KMS-11 (cell line): ENCODE results near the gene CSF2RB.

Experiments used
- H2AFZ ChIP-seq: fragments of 200-600 bp; sonication (generic); 2 replicates; pipeline ENCODE4 v1.6.1; 2016; ENCODE audit warnings: antibody characterized with exemption, mixed run types, low read depth
- H3K27ac ChIP-seq: fragments of 200-600 bp; sonication (generic); 2 replicates; pipeline ENCODE4 v1.6.1; 2016; ENCODE audit warnings: mild to moderate bottlenecking, mixed run types
- H3K27me3 ChIP-seq: fragments of 200-600 bp; sonication (generic); 2 replicates; pipeline ENCODE4 v1.6.1; 2017; ENCODE audit warnings: mild to moderate bottlenecking, low read depth, mixed run types, moderate library complexity; ENCODE audit not compliant: insufficient read depth
- H3K36me3 ChIP-seq: fragments of 200-600 bp; sonication (generic); 2 replicates; pipeline ENCODE4 v1.6.1; 2017; ENCODE audit warnings: mild to moderate bottlenecking, mixed run types; ENCODE audit not compliant: insufficient read depth
- H3K4me1 ChIP-seq: fragments of 200-600 bp; sonication (generic); 2 replicates; pipeline ENCODE4 v1.6.1; 2016; ENCODE audit warnings: mild to moderate bottlenecking, low read depth, mixed run types; ENCODE audit not compliant: poor library complexity, severe bottlenecking
- H3K4me2 ChIP-seq: fragments of 200-600 bp; sonication (generic); 2 replicates; pipeline ENCODE4 v1.7.0; 2016; ENCODE audit warnings: mild to moderate bottlenecking, mixed run types
- H3K4me3 ChIP-seq: fragments of 200-600 bp; sonication (generic); IDR thresholded peaks from 2 replicates; pipeline ENCODE4 v1.6.1; 2017; ENCODE audit warnings: low read depth, low read length, mixed read lengths; ENCODE audit not compliant: insufficient read depth
- H3K79me2 ChIP-seq: fragments of 200-600 bp; sonication (generic); 2 replicates; pipeline ENCODE4 v1.6.1; 2016; ENCODE audit warnings: low read depth, mixed run types; ENCODE audit not compliant: insufficient read depth
- H3K9ac ChIP-seq: fragments of 200-600 bp; sonication (generic); 2 replicates; pipeline ENCODE4 v1.6.1; 2016; ENCODE audit warnings: mild to moderate bottlenecking, mixed run types
- H4K20me1 ChIP-seq: fragments of 200-600 bp; sonication (generic); 2 replicates; pipeline ENCODE4 v1.6.1; 2016; ENCODE audit warnings: mild to moderate bottlenecking, mixed run types; ENCODE audit not compliant: insufficient read depth
- CTCF ChIP-seq: fragments of 200-600 bp; sonication (generic); conservative IDR thresholded peaks from 2 replicates; pipeline ENCODE4 v1.6.1; 2017; ENCODE audit warnings: low read depth, mild to moderate bottlenecking, antibody characterized with exemption, low read length, moderate library complexity, mixed read lengths

Gene CSF2RB

DNA sequence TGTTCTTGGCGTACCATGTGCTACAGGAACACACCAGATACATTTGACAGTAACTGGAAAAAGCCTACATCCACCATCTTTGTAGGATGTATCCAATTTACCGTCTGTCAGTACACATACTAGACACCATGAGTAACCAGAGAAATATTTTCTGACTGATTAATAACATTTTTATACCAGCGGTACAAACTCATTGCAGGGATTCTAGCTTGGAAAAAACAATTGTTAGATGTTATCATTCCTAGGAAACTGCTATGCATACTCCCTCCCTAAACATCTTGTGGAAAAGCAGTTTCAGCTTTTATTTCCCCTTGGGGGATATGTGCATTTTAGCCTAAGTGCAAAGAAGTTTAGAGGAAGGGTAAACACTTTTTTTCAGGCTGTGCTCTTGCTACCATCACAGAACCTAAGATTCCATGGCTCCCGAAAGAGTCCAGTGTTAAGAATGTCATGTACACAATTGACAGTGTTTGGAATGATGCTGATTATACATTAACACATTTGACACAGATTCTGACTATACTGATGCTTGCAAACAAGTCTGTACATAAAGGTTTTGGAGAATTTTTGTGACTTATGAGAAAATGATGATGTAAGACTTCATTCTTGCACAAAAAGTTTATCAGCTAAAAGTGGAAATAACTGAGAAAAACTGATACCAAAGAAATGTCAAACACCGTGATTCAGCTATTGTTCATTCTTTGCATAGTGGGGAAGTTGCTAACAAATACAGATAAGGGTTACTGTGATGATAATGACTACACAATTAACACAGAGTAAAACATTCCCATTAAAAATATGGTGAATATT, 28.9 kb upstream of the CSF2RB start:
- H3K4me3 ChIP-seq = no peak overlapping the region
- no peak overlapping the region for H3K27ac ChIP-seq
- H3K4me2 ChIP-seq = no peak overlapping the region
- H4K20me1 ChIP-seq = no peaks in the 10 kb centered on the region
- H3K36me3 ChIP-seq = no peaks in the 10 kb centered on the region
- no peak for TF ChIP-seq CTCF
- no peak overlapping the region for H2AFZ ChIP-seq
- no peaks in the 10 kb centered on the region for H3K4me1 ChIP-seq
- H3K79me2 ChIP-seq = no peaks in the 10 kb centered on the region
- peaks cover 4% of the 10 kb centered on the region; the same call in 1 of the 2 replicates for H3K27me3 ChIP-seq
- H3K9ac ChIP-seq = no peak overlapping the region

- Histone ChIP-seq H3K4me2 (no peak overlapping the region), H3K9ac (no peak overlapping the region), H4K20me1 (no peaks in the 10 kb centered on the region), H3K4me1 (no peaks in the 10 kb centered on the region), H2AFZ (no peak overlapping the region), H3K27ac (no peak overlapping the region), H3K27me3 (peaks cover 4% of the 10 kb centered on the region; the same call in 1 of the 2 replicates), H3K4me3 (no peak overlapping the region), H3K36me3 (no peaks in the 10 kb centered on the region), H3K79me2 (no peaks in the 10 kb centered on the region)
- no peak for TF ChIP-seq CTCF
Measured at GRCh38 chr22:36885474-36885873, 28.0 kb upstream of the CSF2RB start.

- Histone ChIP-seq H3K4me2 (no peak overlapping the region), H3K36me3 (no peaks in the 10 kb centered on the region), H3K9ac (no peak overlapping the region), H4K20me1 (no peaks in the 10 kb centered on the region), H3K4me3 (no peak overlapping the region), H3K27me3 (peaks cover 4% of the 10 kb centered on the region; the same call in 1 of the 2 replicates), H2AFZ (no peak overlapping the region), H3K79me2 (no peaks in the 10 kb centered on the region), H3K4me1 (no peaks in the 10 kb centered on the region), H3K27ac (no peak overlapping the region)
- TF ChIP-seq CTCF = no peak
Measured at GRCh38 chr22:36886016-36886415, 27.4 kb upstream of the CSF2RB start.

- Histone ChIP-seq H3K4me1 (no peaks in the 10 kb centered on the region), H3K36me3 (no peaks in the 10 kb centered on the region), H3K27ac (no peak overlapping the region), H3K79me2 (no peaks in the 10 kb centered on the region), H2AFZ (no peak overlapping the region), H3K9ac (no peak overlapping the region), H3K4me2 (no peak overlapping the region), H4K20me1 (no peaks in the 10 kb centered on the region), H3K4me3 (no peak overlapping the region), H3K27me3 (peaks cover 6% of the 10 kb centered on the region; the same call in 1 of the 2 replicates)
- TF ChIP-seq CTCF = no peak
Measured at GRCh38 chr22:36887162-36887561, 26.3 kb upstream of the CSF2RB start.
